GM21529 (cell line): Measurements from ENCODE around the gene B3GALNT2.
"Not testable (repeated sequence)": the region's sequence is repeated elsewhere in the genome, so short reads cannot be mapped to it uniquely, and the experiment has no call there.

ENCODE experiments used
- ATAC-seq: cut with Tn5 transposase; IDR thresholded peaks from one replicate; pipeline ENCODE4 v1.9.1; 2021; ENCODE audit not compliant: unreplicated experiment

Gene B3GALNT2

GRCh38 chr1:235504494-235505222, 406 bp upstream of the B3GALNT2 start:
- ATAC-seq: peak; percentile 83

DNA sequence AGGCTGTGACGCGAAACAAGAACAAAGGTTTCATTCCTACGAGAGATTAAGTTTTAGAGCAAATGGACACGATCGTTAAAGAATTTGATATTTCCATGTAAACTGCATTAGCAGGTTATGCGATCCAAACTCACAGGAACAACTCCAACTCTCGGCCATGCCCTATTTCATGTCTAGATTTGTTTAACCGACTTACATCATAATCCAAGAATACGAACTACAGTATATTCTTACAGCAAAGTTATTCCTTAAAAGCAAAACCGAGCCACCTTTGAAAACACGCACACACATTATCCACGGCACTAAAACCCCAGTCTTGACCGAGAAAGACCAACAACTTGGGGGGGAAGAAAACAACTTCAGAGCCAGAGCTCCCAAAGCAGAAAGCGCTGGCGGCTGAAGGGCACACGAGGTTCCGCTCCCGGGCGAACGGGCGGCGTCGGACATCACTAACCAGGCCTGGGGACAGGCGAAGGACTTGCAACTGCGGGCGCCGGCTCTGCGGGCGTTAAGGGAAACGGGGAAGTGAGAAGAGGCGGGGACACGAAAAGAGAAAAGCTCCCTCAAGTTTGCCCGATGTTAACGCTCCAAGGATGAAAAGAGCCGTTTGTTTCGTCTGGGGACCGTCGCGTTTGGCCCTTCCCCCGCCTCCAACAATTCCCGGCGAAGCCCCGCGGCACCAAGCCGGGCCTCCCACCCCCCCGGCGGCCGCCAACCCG, 690 bp downstream of the B3GALNT2 start:
- no peak for ATAC-seq

DNA sequence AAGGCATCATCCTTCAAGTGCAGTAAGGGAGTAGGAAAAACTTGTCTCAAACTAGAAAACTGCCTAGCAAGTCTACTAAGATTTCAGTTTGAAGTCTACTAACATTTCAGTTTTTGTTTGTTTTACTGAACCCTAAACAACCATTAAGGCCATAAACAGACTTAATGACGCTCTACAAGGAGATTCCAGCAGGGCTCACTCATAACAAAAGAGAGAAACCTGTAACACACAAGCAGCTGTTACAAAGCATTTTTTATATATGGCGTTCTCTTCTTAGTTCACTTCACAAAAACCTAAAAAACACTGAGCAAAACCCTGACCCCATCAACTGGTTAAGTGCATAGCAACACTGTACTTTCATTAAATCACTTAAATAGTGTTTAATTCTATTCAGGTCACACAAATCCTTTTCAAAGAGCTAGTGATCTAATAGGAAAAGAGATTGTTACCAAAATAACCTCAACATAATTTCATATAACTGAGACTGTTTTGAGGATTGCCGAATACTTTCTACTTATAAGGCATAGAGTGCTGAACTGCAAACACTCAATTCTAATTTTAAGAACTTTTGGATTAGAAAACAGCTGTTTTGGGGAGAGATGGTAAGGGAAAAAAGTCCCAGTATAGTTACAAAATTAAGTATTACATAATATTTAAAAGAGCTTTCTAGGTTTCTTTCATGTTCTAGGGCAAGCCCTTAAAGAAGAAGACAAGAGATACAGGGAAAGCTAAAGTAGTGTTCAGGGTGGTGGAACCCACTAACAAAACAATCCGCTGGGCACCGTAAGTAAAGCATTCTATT, 1.4 kb downstream of the B3GALNT2 start:
- no peak for ATAC-seq

GRCh38 chr1:235500971-235501540, 3.2 kb downstream of the B3GALNT2 start:
- no peak for ATAC-seq

GRCh38 chr1:235495551-235495950, 8.7 kb downstream of the B3GALNT2 start:
- no peak for ATAC-seq

DNA sequence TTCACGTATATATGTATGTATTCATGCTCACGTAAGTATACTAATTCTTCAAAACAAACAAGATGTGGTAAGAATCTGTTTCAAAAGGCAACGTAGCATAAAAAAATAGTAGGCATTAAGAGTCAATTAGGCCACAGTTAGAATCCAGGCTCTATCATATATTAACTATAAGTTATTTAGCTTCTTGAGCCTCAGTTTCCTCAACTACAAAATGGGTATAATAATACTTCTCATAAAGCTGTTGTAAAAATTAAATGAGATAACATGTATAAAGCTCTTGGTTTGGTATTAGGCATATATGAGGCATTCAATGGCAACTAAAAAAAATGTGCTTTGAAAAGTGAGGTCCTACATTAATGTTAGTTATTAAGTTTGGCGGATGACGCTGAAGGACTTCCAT, 9.2 kb downstream of the B3GALNT2 start:
- no peak for ATAC-seq

GRCh38 chr1:235494531-235494930, 9.7 kb downstream of the B3GALNT2 start:
- no peak for ATAC-seq

GRCh38 chr1:235491644-235492043, 12.6 kb downstream of the B3GALNT2 start:
- no peak for ATAC-seq

- ATAC-seq: no peak
Measured at GRCh38 chr1:235486321-235486720, 17.9 kb downstream of the B3GALNT2 start.

DNA sequence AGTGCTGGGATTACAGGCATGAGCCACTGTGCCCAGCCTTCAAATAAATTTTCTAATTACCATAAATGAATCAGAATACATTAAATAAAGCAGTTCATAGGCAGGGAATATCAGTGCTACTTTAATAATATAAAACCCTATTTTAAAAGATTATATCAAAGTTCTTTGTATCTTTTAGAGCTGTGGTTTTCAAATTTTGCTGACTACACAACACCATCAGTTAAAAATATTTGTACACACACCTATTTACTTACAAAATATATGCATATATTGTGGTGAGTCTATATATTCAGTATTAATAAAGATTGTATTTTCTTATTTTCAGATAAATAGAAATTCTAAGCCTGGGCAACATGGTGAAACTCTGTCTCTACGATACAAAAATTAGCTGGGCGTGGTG, 18.7 kb downstream of the B3GALNT2 start:
- ATAC-seq: no peak

DNA sequence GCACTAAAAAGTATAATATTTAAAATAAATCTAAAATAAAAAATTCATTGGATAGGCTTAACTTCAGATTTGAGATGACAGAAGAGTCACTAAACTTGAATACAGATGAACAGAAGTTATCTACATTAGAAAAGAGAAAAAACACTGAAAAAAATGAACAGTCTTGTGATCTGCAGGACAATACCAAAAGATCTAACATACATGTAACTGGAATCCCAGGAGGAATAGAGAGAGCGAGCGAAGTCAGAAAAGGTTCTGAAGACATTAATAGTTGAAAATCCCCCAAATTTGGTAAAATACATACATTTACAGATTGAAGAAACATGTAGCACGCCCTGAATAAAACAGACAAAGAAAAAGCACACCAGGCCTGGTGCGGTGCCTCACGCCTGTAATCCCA, 21.2 kb downstream of the B3GALNT2 start:
- no peak for ATAC-seq

DNA sequence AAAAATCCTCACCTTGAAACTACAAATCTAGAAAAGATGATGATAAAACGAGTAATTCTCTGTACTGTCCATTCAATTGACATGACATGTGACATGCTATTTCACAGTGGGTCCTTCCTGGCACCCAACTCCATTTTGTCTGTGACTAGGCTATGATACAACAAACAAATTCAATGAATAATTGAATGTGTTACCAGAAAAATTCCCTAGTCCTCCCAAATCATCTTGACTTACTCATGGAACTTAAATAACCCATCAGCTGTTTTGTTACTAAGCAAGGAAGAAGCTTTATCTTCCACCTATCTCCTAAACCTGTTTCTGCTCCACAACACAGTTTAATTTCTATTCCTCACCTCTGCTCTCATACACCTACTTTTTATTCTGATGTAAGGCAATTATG, 30.4 kb downstream of the B3GALNT2 start:
- ATAC-seq: no peak

DNA sequence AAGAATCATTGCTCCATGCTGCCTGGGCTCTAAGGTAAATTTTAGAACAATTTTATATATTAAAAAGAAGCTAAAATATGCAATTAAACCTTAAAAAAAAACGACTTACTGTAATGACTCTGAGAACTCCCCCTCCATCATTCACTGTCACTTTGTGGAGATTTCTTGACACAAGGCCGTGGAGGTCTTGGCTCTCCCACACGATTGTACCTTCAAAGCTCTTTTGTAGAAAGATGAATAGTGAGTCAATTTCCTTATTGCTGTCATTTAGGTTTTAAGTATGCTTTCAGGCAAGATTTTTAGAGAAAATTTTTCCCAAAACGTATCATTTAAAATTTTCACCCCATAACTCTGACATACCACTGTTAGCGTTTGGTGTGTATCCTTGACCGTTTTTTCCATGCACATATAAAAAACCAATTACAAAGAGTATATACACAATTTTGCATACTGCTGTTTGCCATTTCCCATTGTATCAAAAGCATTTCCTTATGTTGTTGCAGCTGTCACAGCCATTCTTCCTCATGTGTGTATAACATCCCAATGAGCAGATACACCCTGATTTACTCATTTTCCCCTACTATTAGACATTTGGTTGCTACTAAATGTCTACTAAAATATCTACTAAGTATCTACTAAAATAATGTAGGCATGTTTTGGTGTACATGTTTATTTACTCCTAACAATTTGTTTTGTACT, 33.4 kb downstream of the B3GALNT2 start:
- ATAC-seq: no peak

GRCh38 chr1:235469897-235470296, 34.4 kb downstream of the B3GALNT2 start:
- ATAC-seq: not testable (repeated sequence)

DNA sequence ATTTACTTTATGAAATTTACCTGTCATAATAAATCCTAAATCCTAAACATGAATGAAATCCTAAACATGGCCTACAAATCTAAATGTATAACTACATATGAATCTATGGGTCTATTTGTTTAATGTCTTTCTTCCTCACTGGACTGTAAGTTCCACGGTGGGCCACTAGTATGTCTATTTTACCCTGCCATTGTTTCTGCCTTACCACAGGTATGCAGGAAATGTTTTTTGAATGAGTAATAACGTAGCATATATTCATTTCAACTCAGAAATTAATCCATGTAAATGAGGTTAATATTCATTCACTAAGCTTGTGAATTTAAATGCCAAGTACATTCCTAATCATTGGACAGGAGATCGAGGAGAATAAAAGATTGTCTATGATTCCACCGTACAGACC, 35.3 kb downstream of the B3GALNT2 start:
- no peak for ATAC-seq

DNA sequence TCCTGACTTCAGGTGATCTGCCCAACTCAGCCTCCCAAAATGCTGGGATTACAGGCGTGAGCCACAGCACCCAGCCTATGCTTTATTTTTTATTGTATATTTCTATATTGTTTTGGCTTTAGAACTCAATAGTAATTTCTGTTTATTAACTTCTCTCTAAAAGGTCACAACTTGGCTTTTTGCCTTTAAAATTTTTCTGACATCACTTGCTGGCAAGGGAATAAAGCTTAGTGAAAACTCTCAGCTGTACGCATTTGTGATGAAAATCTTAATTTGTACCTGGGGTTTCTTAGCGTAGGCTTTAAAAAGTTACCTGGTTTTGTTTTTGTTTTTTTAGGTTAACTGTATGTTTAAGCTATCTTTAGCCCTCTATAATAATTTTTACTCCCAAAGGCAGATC, 36.2 kb downstream of the B3GALNT2 start:
- ATAC-seq: no peak

DNA sequence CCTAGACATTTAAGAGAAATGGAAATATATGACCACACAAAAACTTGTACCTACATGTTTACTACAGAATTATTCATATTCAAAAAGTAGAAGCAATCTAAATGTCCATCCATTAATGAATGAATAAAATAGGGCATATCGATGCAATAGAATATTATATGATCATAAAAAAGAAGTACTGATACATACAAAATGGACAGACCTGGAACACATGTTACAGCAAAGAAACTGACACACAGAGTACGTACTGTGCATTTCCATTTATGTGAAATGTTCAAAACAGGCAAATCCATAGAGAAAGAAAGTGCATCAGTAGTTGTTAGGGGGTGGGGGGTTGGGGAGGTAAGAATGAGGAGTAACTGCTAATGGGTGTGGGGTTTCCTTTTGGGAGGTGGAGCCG, 39.2 kb downstream of the B3GALNT2 start:
- ATAC-seq: no peak

GRCh38 chr1:235462832-235463231, 41.4 kb downstream of the B3GALNT2 start:
- ATAC-seq: not testable (repeated sequence)

GRCh38 chr1:235461954-235462353, 42.3 kb downstream of the B3GALNT2 start:
- ATAC-seq: no peak

DNA sequence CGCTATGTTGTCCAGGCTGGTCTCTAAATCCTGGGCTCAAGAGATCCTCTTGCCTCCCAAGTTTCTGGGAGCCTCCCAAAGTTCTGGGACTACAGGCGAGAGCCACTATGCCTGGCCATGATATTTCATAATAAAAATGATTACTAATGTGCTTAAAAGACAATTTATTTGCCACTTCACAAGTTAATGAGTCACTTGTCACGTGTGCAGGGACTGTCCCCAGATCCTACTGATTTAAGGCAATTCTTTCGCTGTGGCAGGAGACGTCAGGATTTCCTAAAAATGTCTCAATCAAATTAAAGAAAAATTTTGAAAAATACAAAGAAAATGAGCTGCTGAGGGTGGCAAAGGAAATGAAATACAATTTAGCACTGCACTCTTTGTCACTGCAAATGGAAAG, 43.5 kb downstream of the B3GALNT2 start:
- no peak for ATAC-seq

DNA sequence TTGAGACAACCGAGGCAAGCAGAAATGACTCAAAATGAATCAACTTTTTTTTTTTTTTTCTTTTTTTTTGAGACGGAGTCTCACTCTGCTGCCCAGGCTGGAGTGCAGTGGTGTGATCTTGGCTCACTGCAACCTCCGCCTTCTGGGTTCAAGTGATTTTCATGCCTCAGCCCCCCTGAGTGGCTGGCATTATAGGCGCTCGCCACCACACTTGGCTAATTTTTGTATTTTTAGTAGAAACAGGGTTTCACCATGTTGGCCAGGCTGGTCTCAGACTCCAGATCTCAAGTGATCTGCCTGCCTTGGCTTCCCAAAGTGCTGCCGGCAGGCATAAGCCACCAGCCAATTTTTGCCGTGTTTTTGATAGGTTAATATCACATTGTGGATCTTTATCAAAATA, 46.4 kb downstream of the B3GALNT2 start:
- not testable (repeated sequence) for ATAC-seq
